Neutrophil (primary cell): ENCODE data around the gene HERC3.

ENCODE experiments used
- H3K27ac ChIP-seq: fragments of 200-600 bp; sonication (generic); 2 replicates; pipeline ENCODE4 v1.5.1; 2016; ENCODE audit warnings: mild to moderate bottlenecking, moderate library complexity
- H3K27me3 ChIP-seq: fragments of 200-600 bp; sonication (generic); 2 replicates; pipeline ENCODE4 v1.6.0; 2016; ENCODE audit warnings: mild to moderate bottlenecking
- H3K36me3 ChIP-seq: fragments of 200-600 bp; sonication (generic); 2 replicates; pipeline ENCODE4 v1.5.1; 2017
- H3K4me1 ChIP-seq, 2 experiments: fragments of 200-600 bp in 1 of 2; sonication (generic) in 1 of 2; 1 replicate in 1 of 2; 2 replicates in 1 of 2; pipeline versions ENCODE4 v1.5.1 to v1.6.1; 2013 to 2016; ENCODE audit warnings: low read depth in 1 of 2, low read length in 1 of 2, mild to moderate bottlenecking in 1 of 2, moderate library complexity in 1 of 2; ENCODE audit not compliant: control insufficient read depth in 1 of 2, insufficient read depth in 1 of 2
- H3K4me3 ChIP-seq, 2 experiments: fragments of 200-600 bp in 1 of 2; sonication (generic) in 1 of 2; 1 replicate in 1 of 2; 2 replicates in 1 of 2; pipeline ENCODE4 v1.5.1; 2013 to 2016; ENCODE audit warnings: low read depth in 1 of 2, low read length in 1 of 2, mild to moderate bottlenecking in 1 of 2, moderate library complexity in 1 of 2
- H3K9me3 ChIP-seq: fragments of 200-600 bp; sonication (generic); 2 replicates; pipeline ENCODE4 v1.5.1; 2016
- TF ChIP-seq, protein P1 (sequence below): fragments of 200-600 bp; sonication (generic); IDR thresholded peaks from 2 replicates; pipeline ENCODE4 v1.5.1; 2016; ENCODE audit warnings: antibody characterized with exemption

HERC3 gene

DNA sequence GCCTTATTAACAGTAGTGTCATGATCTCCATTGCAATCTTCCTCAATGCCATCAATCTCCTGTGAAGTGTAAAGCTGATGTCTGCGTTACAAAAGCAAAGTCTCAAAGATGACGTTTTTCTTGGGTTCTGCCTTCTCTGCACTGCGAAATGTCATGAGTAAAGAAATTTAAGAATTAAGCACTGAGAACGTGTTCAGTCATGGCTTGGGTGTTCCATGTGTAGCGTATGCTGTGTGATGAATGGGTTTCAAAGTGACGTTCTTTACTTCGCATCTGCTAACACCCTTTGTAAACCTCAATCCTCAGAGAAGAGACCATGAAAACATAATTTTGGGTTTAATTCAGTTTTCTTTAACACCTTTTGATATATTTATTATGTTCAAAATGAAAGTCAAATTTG lies 104.3 kb downstream of the HERC3 start:
- TF ChIP-seq, protein P1, sequence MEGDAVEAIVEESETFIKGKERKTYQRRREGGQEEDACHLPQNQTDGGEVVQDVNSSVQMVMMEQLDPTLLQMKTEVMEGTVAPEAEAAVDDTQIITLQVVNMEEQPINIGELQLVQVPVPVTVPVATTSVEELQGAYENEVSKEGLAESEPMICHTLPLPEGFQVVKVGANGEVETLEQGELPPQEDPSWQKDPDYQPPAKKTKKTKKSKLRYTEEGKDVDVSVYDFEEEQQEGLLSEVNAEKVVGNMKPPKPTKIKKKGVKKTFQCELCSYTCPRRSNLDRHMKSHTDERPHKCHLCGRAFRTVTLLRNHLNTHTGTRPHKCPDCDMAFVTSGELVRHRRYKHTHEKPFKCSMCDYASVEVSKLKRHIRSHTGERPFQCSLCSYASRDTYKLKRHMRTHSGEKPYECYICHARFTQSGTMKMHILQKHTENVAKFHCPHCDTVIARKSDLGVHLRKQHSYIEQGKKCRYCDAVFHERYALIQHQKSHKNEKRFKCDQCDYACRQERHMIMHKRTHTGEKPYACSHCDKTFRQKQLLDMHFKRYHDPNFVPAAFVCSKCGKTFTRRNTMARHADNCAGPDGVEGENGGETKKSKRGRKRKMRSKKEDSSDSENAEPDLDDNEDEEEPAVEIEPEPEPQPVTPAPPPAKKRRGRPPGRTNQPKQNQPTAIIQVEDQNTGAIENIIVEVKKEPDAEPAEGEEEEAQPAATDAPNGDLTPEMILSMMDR = no peak
- no peaks in the 10 kb centered on the region for H3K27me3 ChIP-seq
- H3K4me3 ChIP-seq = no peak overlapping the region
- H3K27ac ChIP-seq = no peak overlapping the region
- no peaks in the 10 kb centered on the region for H3K4me1 ChIP-seq
- H3K36me3 ChIP-seq = peaks cover 53% of the 10 kb centered on the region
- H3K9me3 ChIP-seq = no peaks in the 10 kb centered on the region

DNA sequence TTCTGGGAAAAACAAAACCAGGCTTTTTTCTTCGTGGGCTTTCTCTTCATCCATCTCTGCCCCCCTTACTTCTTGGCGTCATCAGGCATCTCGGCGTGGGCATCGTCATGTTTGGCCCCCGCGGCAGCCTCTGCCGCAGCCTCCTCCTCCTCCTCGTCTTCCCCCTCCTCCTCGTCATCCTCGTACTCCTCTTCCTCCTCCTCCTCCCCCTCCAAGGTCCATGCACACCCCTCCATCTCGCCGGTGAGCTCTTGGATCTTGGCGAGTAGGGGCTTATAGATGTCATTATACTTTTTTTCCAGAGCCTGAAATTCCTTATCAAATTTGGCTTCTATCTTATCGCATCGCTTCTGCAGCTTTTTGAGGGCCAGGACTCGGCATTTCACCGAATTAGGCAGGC lies 104.9 kb downstream of the HERC3 start:
- H3K36me3 ChIP-seq = peaks cover 53% of the 10 kb centered on the region
- no peaks in the 10 kb centered on the region for H3K27me3 ChIP-seq
- H3K27ac ChIP-seq = no peak overlapping the region
- peak overlapping the region; percentile 57 to 59 for H3K4me3 ChIP-seq
- TF ChIP-seq, protein P1 = no peak
- H3K9me3 ChIP-seq = no peaks in the 10 kb centered on the region
- no peaks in the 10 kb centered on the region for H3K4me1 ChIP-seq

DNA sequence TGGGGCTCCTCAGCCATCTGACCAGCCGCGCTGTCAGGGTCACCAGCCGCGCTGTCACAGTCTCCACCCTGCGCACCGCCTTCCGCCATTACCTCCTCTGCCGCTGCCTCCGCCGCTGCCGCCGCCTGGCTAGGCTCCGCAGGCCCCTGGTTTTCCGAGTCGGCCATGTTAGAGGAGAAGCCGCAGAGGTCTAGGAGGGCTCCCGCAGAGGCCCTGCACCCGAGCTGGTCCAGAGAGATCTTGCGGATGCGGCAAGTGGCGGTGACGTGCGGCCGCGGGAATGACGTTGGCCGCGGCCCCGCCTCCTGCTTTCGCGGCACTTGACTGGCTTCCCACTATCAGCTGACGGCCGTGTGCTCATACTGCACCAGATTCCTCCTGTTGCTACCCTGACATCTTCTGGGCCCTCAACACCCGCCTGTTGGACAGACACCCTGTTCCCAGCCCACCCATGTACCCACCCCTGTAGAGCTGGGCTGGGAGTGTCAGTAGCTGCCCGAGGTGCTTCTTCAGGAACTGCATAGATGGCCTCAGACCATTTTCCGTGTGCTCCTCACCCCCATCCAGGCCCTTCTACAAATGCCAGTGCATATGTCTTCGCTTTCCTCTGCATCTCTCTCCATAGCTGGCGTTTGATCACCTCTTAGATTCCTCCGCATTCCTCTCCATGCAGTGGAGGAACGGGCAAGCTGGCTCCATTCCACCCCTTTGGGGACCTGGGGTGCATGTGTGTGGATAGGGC lies 105.5 kb downstream of the HERC3 start, which contains the start of gene NAP1L5:
Gene NAP1L5 (minus strand): TSS at position 242 of the 742 bp plus-strand sequence. CDS start 75 bp downstream, at position 167.
- TF ChIP-seq, protein P1 = no peak
- H3K4me3 ChIP-seq = peak within 1 kb of the TSS; percentile 57 to 59
- peaks cover 53% of the 10 kb centered on the region for H3K36me3 ChIP-seq
- H3K4me1 ChIP-seq = no peaks in the 10 kb centered on the region
- no peak within 1 kb of the TSS for H3K27ac ChIP-seq
- H3K9me3 ChIP-seq = no peaks in the 10 kb centered on the region
- no peaks in the 10 kb centered on the region for H3K27me3 ChIP-seq

DNA sequence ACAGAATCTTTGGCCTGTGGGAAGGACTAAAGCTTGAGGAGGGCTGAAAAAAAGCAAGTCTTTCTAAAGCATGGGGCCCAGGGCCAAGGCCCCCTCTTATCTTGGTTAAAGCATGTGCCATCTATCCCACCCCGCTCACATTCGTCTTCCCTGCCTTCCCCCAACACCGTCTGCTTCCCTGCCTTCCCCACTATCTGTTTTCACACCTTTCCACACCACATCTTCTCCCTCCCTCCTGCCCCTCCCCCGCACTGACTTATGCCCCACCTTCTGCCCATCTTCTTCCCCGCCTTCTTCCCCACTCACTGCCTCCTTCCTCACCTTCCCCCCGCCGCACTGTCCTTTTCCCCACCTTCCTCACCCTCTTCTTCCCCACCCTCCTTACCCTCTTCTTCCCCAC lies 106.2 kb downstream of the HERC3 start:
- Histone ChIP-seq H3K27me3 (no peaks in the 10 kb centered on the region), H3K9me3 (no peaks in the 10 kb centered on the region), H3K27ac (no peak overlapping the region), H3K4me3 (no peak overlapping the region), H3K4me1 (no peaks in the 10 kb centered on the region), H3K36me3 (peaks cover 58% of the 10 kb centered on the region)
- TF ChIP-seq, protein P1 = no peak

DNA sequence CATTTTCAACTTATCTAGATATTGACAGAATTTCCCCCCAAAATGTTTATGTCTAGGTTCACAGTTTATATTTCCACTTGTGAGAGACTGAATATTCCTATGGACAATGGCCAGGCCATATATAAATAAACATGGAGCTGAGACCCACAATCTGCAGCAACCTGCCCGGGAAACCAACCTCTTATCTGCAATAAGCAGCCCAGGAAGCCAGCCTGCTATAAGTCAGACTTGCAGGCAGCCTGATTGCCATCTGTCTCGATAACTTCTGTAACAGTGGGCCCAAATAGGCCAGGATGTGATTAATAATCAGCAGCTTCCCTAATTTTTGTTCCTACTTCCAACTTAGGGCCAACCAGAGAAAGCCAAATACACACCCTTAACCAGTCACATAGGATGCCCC lies 110.5 kb downstream of the HERC3 start:
- TF ChIP-seq, protein P1 = no peak
- Histone ChIP-seq H3K36me3 (peaks cover 76% of the 10 kb centered on the region), H3K27ac (no peak overlapping the region), H3K4me3 (no peak overlapping the region), H3K9me3 (no peaks in the 10 kb centered on the region), H3K4me1 (no peaks in the 10 kb centered on the region), H3K27me3 (no peaks in the 10 kb centered on the region)
